DND-41 (cell line): ENCODE results near the gene BTBD10.

Source experiments
- CTCF ChIP-seq: IDR thresholded peaks from 2 replicates; pipeline ENCODE4 v1.5.1; 2012; ENCODE audit warnings: borderline replicate concordance, low read length, moderate library complexity, mild to moderate bottlenecking; ENCODE audit not compliant: poor library complexity, severe bottlenecking; ENCODE audit errors: extremely low read depth
- EZH2 ChIP-seq: IDR thresholded peaks from 3 replicates; pipeline ENCODE4 v1.6.1; 2012; ENCODE audit warnings: borderline replicate concordance, low read depth, mild to moderate bottlenecking, moderate library complexity, low read length, inconsistent platforms; ENCODE audit not compliant: severe bottlenecking

- TF ChIP-seq CTCF, result no peak
- no peak for TF ChIP-seq EZH2
Measured at GRCh38 chr11:13339195-13340153, 123.5 kb downstream of the BTBD10 start.
